BLaER1 treated with 17β-estradiol and CSF1 and Interleukin-3, amounts not matched to agents 10 nM and 100 nM (cell line): Measurements from ENCODE around the gene SHE.
A peak's percentile ranks its signal among the peaks of the same experiment; 100 is the strongest.
"Not testable (repeated sequence)": the region's sequence is repeated elsewhere in the genome, so short reads cannot be mapped to it uniquely, and the experiment has no call there.

ENCODE experiments used
- H3K27ac ChIP-seq, 11 experiments: shearing (Covaris generic); formaldehyde crosslinking; 2 replicates each; pipeline ENCODE4 v1.8.1; 2022
- H3K27me3 ChIP-seq, 11 experiments: shearing (Covaris generic); formaldehyde crosslinking; 2 replicates each; pipeline ENCODE4 v1.8.1; 2022
- H3K36me3 ChIP-seq, 11 experiments: shearing (Covaris generic); formaldehyde crosslinking; 2 replicates each; pipeline ENCODE4 v1.8.1; 2022
- H3K4me1 ChIP-seq, 10 experiments: shearing (Covaris generic); formaldehyde crosslinking; 2 replicates each; pipeline ENCODE4 v1.8.1; 2022
- H3K4me2 ChIP-seq, 11 experiments: shearing (Covaris generic); formaldehyde crosslinking; 2 replicates each; pipeline ENCODE4 v1.8.1; 2022
- H3K4me3 ChIP-seq, 10 experiments: shearing (Covaris generic); formaldehyde crosslinking; 2 replicates each; pipeline ENCODE4 v1.8.1; 2022
- H3K9ac ChIP-seq, 11 experiments: shearing (Covaris generic); formaldehyde crosslinking; 2 replicates each; pipeline ENCODE4 v1.8.1; 2022
- H3K9me3 ChIP-seq, 11 experiments: shearing (Covaris generic); formaldehyde crosslinking; replicated peaks in 1 of 11; 2 replicates each; pipeline ENCODE4 v1.8.1; 2022
- H4K20me1 ChIP-seq, 11 experiments: shearing (Covaris generic); formaldehyde crosslinking; 2 replicates each; pipeline ENCODE4 v1.8.1; 2022
- Cebpa-rat ChIP-seq, 11 experiments: shearing (Covaris generic); IDR thresholded peaks; 2 replicates each; pipeline ENCODE4 v1.8.1; 2022

The SHE gene

GRCh38 chr1:154490317-154490716 lies 11.9 kb downstream of the SHE start:
- H4K20me1 ChIP-seq = no peaks in the 10 kb centered on the region
- H3K27ac ChIP-seq = peak overlapping the region in 4 of 11 experiments; percentile 1 to 37 (median 16); a peak in 2 of 22 replicates
- peaks cover 56 to 88% (median 78%) of the 10 kb centered on the region in 10 experiments for H3K4me1 ChIP-seq
- no peaks in the 10 kb centered on the region for H3K9me3 ChIP-seq
- no peaks in the 10 kb centered on the region for H3K36me3 ChIP-seq
- no peak overlapping the region for H3K4me3 ChIP-seq
- H3K4me2 ChIP-seq = peak overlapping the region in 7 of 11 experiments; percentile 11 to 93 (median 84); a peak in 13 of 22 replicates
- no peak for TF ChIP-seq Cebpa-rat (IDR thresholded peaks at IDR 0.05)
- H3K27me3 ChIP-seq = no peaks in the 10 kb centered on the region
- H3K9ac ChIP-seq = no peak overlapping the region

GRCh38 chr1:154489695-154490274 lies 12.4 kb downstream of the SHE start:
- H3K4me1 ChIP-seq = peaks cover 56 to 88% (median 78%) of the 10 kb centered on the region in 10 experiments
- H4K20me1 ChIP-seq = no peaks in the 10 kb centered on the region
- peak overlapping the region in 7 of 11 experiments; percentile 11 to 93 (median 84); a peak in 13 of 22 replicates for H3K4me2 ChIP-seq
- H3K36me3 ChIP-seq = no peaks in the 10 kb centered on the region
- no peaks in the 10 kb centered on the region for H3K27me3 ChIP-seq
- no peak for TF ChIP-seq Cebpa-rat (IDR thresholded peaks at IDR 0.05)
- H3K9me3 ChIP-seq = no peaks in the 10 kb centered on the region
- no peak overlapping the region for H3K9ac ChIP-seq
- peak overlapping the region in 1 of 11 experiments; percentile 22; a peak in 1 of 22 replicates for H3K27ac ChIP-seq
- H3K4me3 ChIP-seq = no peak overlapping the region

GRCh38 chr1:154488922-154489321 lies 13.3 kb downstream of the SHE start:
- Histone ChIP-seq H3K4me1 (peaks cover 51 to 88% (median 78%) of the 10 kb centered on the region in 10 experiments), H3K9ac (no peak overlapping the region), H3K27me3 (no peaks in the 10 kb centered on the region), H4K20me1 (no peaks in the 10 kb centered on the region), H3K4me3 (no peak overlapping the region), H3K36me3 (no peaks in the 10 kb centered on the region), H3K4me2 (peak overlapping the region in 3 of 11 experiments; percentile 86 to 93 (median 87); a peak in 4 of 22 replicates), H3K27ac (0 out of 22 replicates have a peak overlapping the region, but pooled peaks of 1 of the 11 experiments have one; percentile 17), H3K9me3 (no peaks in the 10 kb centered on the region)
- no peak for TF ChIP-seq Cebpa-rat (IDR thresholded peaks at IDR 0.05)

GRCh38 chr1:154486756-154487155 lies 15.5 kb downstream of the SHE start:
- peak overlapping the region; percentile 55 to 84 (median 75) for H3K4me2 ChIP-seq
- H3K27ac ChIP-seq = peak overlapping the region in 9 of 11 experiments; percentile 26 to 78 (median 68); a peak in 17 of 22 replicates
- H3K36me3 ChIP-seq, H3K4me3 ChIP-seq, H4K20me1 ChIP-seq, H3K27me3 ChIP-seq, H3K9me3 ChIP-seq: not testable (repeated sequence)
- H3K4me1 ChIP-seq = peaks cover 31 to 74% (median 59%) of the 10 kb centered on the region in 10 experiments
- peak overlapping the region in 7 of 11 experiments; percentile 6 to 41 (median 32); a peak in 7 of 22 replicates for H3K9ac ChIP-seq

- Histone ChIP-seq H3K9me3 (no peaks in the 10 kb centered on the region), H3K36me3 (no peaks in the 10 kb centered on the region), H3K4me2 (peak overlapping the region; percentile 55 to 84 (median 75)), H4K20me1 (no peaks in the 10 kb centered on the region), H3K4me1 (peaks cover 31 to 70% (median 60%) of the 10 kb centered on the region in 10 experiments), H3K9ac (peak overlapping the region in 7 of 11 experiments; percentile 6 to 41 (median 32); a peak in 6 of 22 replicates), H3K27ac (peak overlapping the region in 9 of 11 experiments; percentile 26 to 78 (median 68); a peak in 17 of 22 replicates), H3K27me3 (no peaks in the 10 kb centered on the region), H3K4me3 (no peak overlapping the region)
- TF ChIP-seq Cebpa-rat (IDR thresholded peaks at IDR 0.05) = no peak
Observed at GRCh38 chr1:154485910-154486496, 16.2 kb downstream of the SHE start.

GRCh38 chr1:154485106-154485505 lies 17.1 kb downstream of the SHE start:
- Histone ChIP-seq H3K4me3 (peak overlapping the region in 5 of 10 experiments; percentile 8 to 36 (median 16); a peak in 3 of 20 replicates), H3K9ac (peak overlapping the region in 8 of 11 experiments; percentile 1 to 41 (median 34); a peak in 12 of 22 replicates), H4K20me1 (no peaks in the 10 kb centered on the region), H3K27ac (peak overlapping the region in 10 of 11 experiments; percentile 13 to 78 (median 68); a peak in 19 of 22 replicates), H3K4me2 (peak overlapping the region; percentile 55 to 84 (median 75)), H3K36me3 (no peaks in the 10 kb centered on the region), H3K27me3 (no peaks in the 10 kb centered on the region), H3K4me1 (peaks cover 34 to 70% (median 60%) of the 10 kb centered on the region in 10 experiments), H3K9me3 (no peaks in the 10 kb centered on the region)
- peak in 8 of 11 experiments; percentile 61 to 81 (median 73); a peak in 16 of 22 replicates for TF ChIP-seq Cebpa-rat (IDR thresholded peaks at IDR 0.05)

GRCh38 chr1:154483941-154484803 lies 18.0 kb downstream of the SHE start:
- Histone ChIP-seq H3K9me3 (no peaks in the 10 kb centered on the region), H3K4me1 (peaks cover 36 to 69% (median 65%) of the 10 kb centered on the region in 10 experiments), H3K9ac (peak overlapping the region in 3 of 11 experiments; percentile 30 to 41 (median 38); a peak in 1 of 22 replicates), H3K4me3 (no peak overlapping the region), H4K20me1 (no peaks in the 10 kb centered on the region), H3K27me3 (no peaks in the 10 kb centered on the region), H3K36me3 (no peaks in the 10 kb centered on the region), H3K27ac (peak overlapping the region in 9 of 11 experiments; percentile 34 to 78 (median 68); a peak in 16 of 22 replicates), H3K4me2 (peak overlapping the region; percentile 55 to 84 (median 75); a peak in 21 of 22 replicates)
- TF ChIP-seq Cebpa-rat (IDR thresholded peaks at IDR 0.05) = no peak

GRCh38 chr1:154481053-154481452 lies 21.2 kb downstream of the SHE start:
- Histone ChIP-seq H3K9me3 (no peaks in the 10 kb centered on the region), H3K36me3 (no peaks in the 10 kb centered on the region), H3K27me3 (no peaks in the 10 kb centered on the region), H3K4me3 (no peak overlapping the region), H3K9ac (peak overlapping the region in 7 of 11 experiments; percentile 6 to 30 (median 23); a peak in 5 of 22 replicates), H3K27ac (peak overlapping the region in 8 of 11 experiments; percentile 7 to 42 (median 18); a peak in 11 of 22 replicates), H3K4me2 (peak overlapping the region in 10 of 11 experiments; percentile 1 to 33 (median 16); a peak in 12 of 22 replicates), H4K20me1 (no peaks in the 10 kb centered on the region), H3K4me1 (peaks cover 36 to 72% (median 65%) of the 10 kb centered on the region in 10 experiments)
- no peak for TF ChIP-seq Cebpa-rat (IDR thresholded peaks at IDR 0.05)
